ENCODE measurements around the gene SLAMF6. TPM values are rescaled to one million over a fixed set of nuclear protein-coding genes. Genes with fewer than 3 reads are reported as not detected.

Gene SLAMF6
- total and polyA plus RNA-seq, 2 experiments from 2014 or later, result not detected

- Histone ChIP-seq H3K9me3 (ENCODE audit: low read depth) (no peaks in the 10 kb centered on the region), H3K79me2 (ENCODE audit: insufficient read depth) (no peaks in the 10 kb centered on the region), H3K4me1 (ENCODE audit: insufficient read depth) (no peaks in the 10 kb centered on the region), H3K9ac (no peak overlapping the region), H2AFZ (no peak overlapping the region), H3K4me2 (ENCODE audit: unreplicated experiment) (no peak overlapping the region), H3K27me3 (replicated peaks; ENCODE audit: insufficient read depth) (0 out of 2 replicates have a peak, but pooled peaks cover 8% of the 10 kb centered on the region), H3K36me3 (ENCODE audit: low read depth) (no peaks in the 10 kb centered on the region), H3K4me3 (no peak overlapping the region), H3K27ac (no peak overlapping the region), H4K20me1 (ENCODE audit: insufficient read depth) (no peaks in the 10 kb centered on the region), H3K9me2 (ENCODE audit: insufficient read depth) (no peaks in the 10 kb centered on the region), H3F3A (ENCODE audit: insufficient read depth) (no peaks in the 10 kb centered on the region)
- in situ Hi-C loops (cut with MboI), result no loop called here
- WGBS, 2 experiments (ENCODE audit: low coverage in 1 of 2, low lambda C conversion rate in 2 of 2, missing lambda C conversion rate in 2 of 2), result 25 to 26% methylated on average over 3 of the region's 3 CpGs
- no peak for DNase-seq
- TF ChIP-seq EZH2phosphoT487 (IDR thresholded peaks at IDR 0.05; ENCODE audit: insufficient read depth, low read depth) (no peak), EZH2 (IDR thresholded peaks at IDR 0.05; ENCODE audit: insufficient read depth, poor library complexity, severe bottlenecking) (no peak)
Observed at GRCh38 chr1:160472112-160472511, 50.9 kb downstream of the SLAMF6 start.

- H3K4me1 ChIP-seq (ENCODE audit: insufficient read depth), result no peaks in the 10 kb centered on the region
- H3K9me3 ChIP-seq (ENCODE audit: low read depth), result no peaks in the 10 kb centered on the region
- no peak overlapping the region for H3K4me3 ChIP-seq
- no peaks in the 10 kb centered on the region for H3K79me2 ChIP-seq (ENCODE audit: insufficient read depth)
- no peak for DNase-seq
- 0 out of 2 replicates have a peak, but pooled peaks cover 8% of the 10 kb centered on the region for H3K27me3 ChIP-seq (replicated peaks; ENCODE audit: insufficient read depth)
- no peak overlapping the region for H3K4me2 ChIP-seq (ENCODE audit: unreplicated experiment)
- in situ Hi-C loops (cut with MboI), result no loop called here
- no peak overlapping the region for H3K27ac ChIP-seq
- no peaks in the 10 kb centered on the region for H3K9me2 ChIP-seq (ENCODE audit: insufficient read depth)
- no peak for TF ChIP-seq EZH2phosphoT487 (IDR thresholded peaks at IDR 0.05; ENCODE audit: insufficient read depth, low read depth)
- TF ChIP-seq EZH2 (IDR thresholded peaks at IDR 0.05; ENCODE audit: insufficient read depth, poor library complexity, severe bottlenecking), result no peak
- no peaks in the 10 kb centered on the region for H3F3A ChIP-seq (ENCODE audit: insufficient read depth)
- 12 to 16% methylated on average over 1 of the region's 1 CpG for WGBS, 2 experiments (ENCODE audit: low coverage in 1 of 2, low lambda C conversion rate in 2 of 2, missing lambda C conversion rate in 2 of 2)
- no peak overlapping the region for H2AFZ ChIP-seq
- no peak overlapping the region for H3K9ac ChIP-seq
- no peaks in the 10 kb centered on the region for H3K36me3 ChIP-seq (ENCODE audit: low read depth)
- no peaks in the 10 kb centered on the region for H4K20me1 ChIP-seq (ENCODE audit: insufficient read depth)
Observed at GRCh38 chr1:160471253-160471652, 51.8 kb downstream of the SLAMF6 start.

GRCh38 chr1:160467576-160467975, 55.5 kb downstream of the SLAMF6 start:
- Histone ChIP-seq H3K4me1 (ENCODE audit: insufficient read depth) (no peaks in the 10 kb centered on the region), H3K27me3 (replicated peaks; ENCODE audit: insufficient read depth) (0 out of 2 replicates have a peak, but pooled peaks cover 8% of the 10 kb centered on the region), H3K36me3 (ENCODE audit: low read depth) (no peaks in the 10 kb centered on the region), H3K9me2 (ENCODE audit: insufficient read depth) (no peaks in the 10 kb centered on the region), H3K9ac (no peak overlapping the region), H3K9me3 (ENCODE audit: low read depth) (no peaks in the 10 kb centered on the region), H4K20me1 (ENCODE audit: insufficient read depth) (no peaks in the 10 kb centered on the region), H3F3A (ENCODE audit: insufficient read depth) (no peaks in the 10 kb centered on the region), H3K4me3 (no peak overlapping the region), H3K79me2 (ENCODE audit: insufficient read depth) (no peaks in the 10 kb centered on the region), H3K27ac (no peak overlapping the region), H3K4me2 (ENCODE audit: unreplicated experiment) (no peak overlapping the region), H2AFZ (no peak overlapping the region)
- in situ Hi-C loops (cut with MboI), result no loop called here
- TF ChIP-seq EZH2 (IDR thresholded peaks at IDR 0.05; ENCODE audit: insufficient read depth, poor library complexity, severe bottlenecking) (no peak), EZH2phosphoT487 (IDR thresholded peaks at IDR 0.05; ENCODE audit: insufficient read depth, low read depth) (no peak)
- no peak for DNase-seq

GRCh38 chr1:160466961-160467360, 56.1 kb downstream of the SLAMF6 start:
- H3K4me3 ChIP-seq, result no peak overlapping the region
- no peak overlapping the region for H2AFZ ChIP-seq
- 0 out of 2 replicates have a peak, but pooled peaks cover 8% of the 10 kb centered on the region for H3K27me3 ChIP-seq (replicated peaks; ENCODE audit: insufficient read depth)
- H3K9ac ChIP-seq, result no peak overlapping the region
- in situ Hi-C loops (cut with MboI), result no loop called here
- no peaks in the 10 kb centered on the region for H3K9me3 ChIP-seq (ENCODE audit: low read depth)
- 62 to 77% methylated on average over 2 of the region's 2 CpGs for WGBS, 2 experiments (ENCODE audit: low coverage in 1 of 2, low lambda C conversion rate in 2 of 2, missing lambda C conversion rate in 2 of 2)
- no peaks in the 10 kb centered on the region for H4K20me1 ChIP-seq (ENCODE audit: insufficient read depth)
- H3K9me2 ChIP-seq (ENCODE audit: insufficient read depth), result no peaks in the 10 kb centered on the region
- H3K27ac ChIP-seq, result no peak overlapping the region
- no peaks in the 10 kb centered on the region for H3F3A ChIP-seq (ENCODE audit: insufficient read depth)
- no peaks in the 10 kb centered on the region for H3K4me1 ChIP-seq (ENCODE audit: insufficient read depth)
- no peaks in the 10 kb centered on the region for H3K36me3 ChIP-seq (ENCODE audit: low read depth)
- no peak overlapping the region for H3K4me2 ChIP-seq (ENCODE audit: unreplicated experiment)
- H3K79me2 ChIP-seq (ENCODE audit: insufficient read depth), result no peaks in the 10 kb centered on the region
- TF ChIP-seq EZH2 (IDR thresholded peaks at IDR 0.05; ENCODE audit: insufficient read depth, poor library complexity, severe bottlenecking) (no peak), EZH2phosphoT487 (IDR thresholded peaks at IDR 0.05; ENCODE audit: insufficient read depth, low read depth) (no peak)
- DNase-seq, result no peak

GRCh38 chr1:160465123-160465522, 57.9 kb downstream of the SLAMF6 start:
- no peaks in the 10 kb centered on the region for H3K27me3 ChIP-seq (replicated peaks; ENCODE audit: insufficient read depth)

More at GRCh38 chr1:160465123-160465522, 57.9 kb downstream of the SLAMF6 start:
- Histone ChIP-seq H3F3A (ENCODE audit: insufficient read depth) (no peaks in the 10 kb centered on the region), H3K9me2 (ENCODE audit: insufficient read depth) (no peaks in the 10 kb centered on the region), H3K4me2 (ENCODE audit: unreplicated experiment) (no peak overlapping the region), H3K36me3 (ENCODE audit: low read depth) (no peaks in the 10 kb centered on the region), H3K27ac (no peak overlapping the region), H3K79me2 (ENCODE audit: insufficient read depth) (no peaks in the 10 kb centered on the region), H4K20me1 (ENCODE audit: insufficient read depth) (no peaks in the 10 kb centered on the region), H3K9me3 (ENCODE audit: low read depth) (no peaks in the 10 kb centered on the region), H3K9ac (no peak overlapping the region), H3K4me3 (no peak overlapping the region), H2AFZ (no peak overlapping the region), H3K4me1 (ENCODE audit: insufficient read depth) (no peaks in the 10 kb centered on the region)
- TF ChIP-seq EZH2phosphoT487 (IDR thresholded peaks at IDR 0.05; ENCODE audit: insufficient read depth, low read depth), result no peak
- no peak for TF ChIP-seq EZH2 (IDR thresholded peaks at IDR 0.05; ENCODE audit: insufficient read depth, poor library complexity, severe bottlenecking)
- 37 to 43% methylated on average over 6 of the region's 6 CpGs for WGBS, 2 experiments (ENCODE audit: low coverage in 1 of 2, low lambda C conversion rate in 2 of 2, missing lambda C conversion rate in 2 of 2)
- in situ Hi-C loops (cut with MboI), result no loop called here
- no peak for DNase-seq

Data from GM23248 (cell line).